IPS-15b (cell line): ENCODE data around the gene PSPN.

Source experiments
- H3K27me3 ChIP-seq: one replicate; pipeline ENCODE4 v1.6.1; 2013; ENCODE audit warnings: low read length; ENCODE audit not compliant: control insufficient read depth, insufficient read depth
- H3K36me3 ChIP-seq: one replicate; pipeline ENCODE4 v1.6.1; 2013; ENCODE audit warnings: low read length; ENCODE audit not compliant: control insufficient read depth, insufficient read depth
- H3K4me1 ChIP-seq: one replicate; pipeline ENCODE4 v1.6.1; 2013; ENCODE audit warnings: mild to moderate bottlenecking, low read length; ENCODE audit not compliant: control insufficient read depth, insufficient read depth
- H3K4me3 ChIP-seq: one replicate; pipeline ENCODE4 v1.5.1; 2013; ENCODE audit warnings: low read depth, low read length
- H3K9ac ChIP-seq: one replicate; pipeline ENCODE4 v1.6.1; 2013; ENCODE audit warnings: low read depth, mild to moderate bottlenecking, low read length
- H3K9me3 ChIP-seq: one replicate; pipeline ENCODE4 v1.6.1; 2013; ENCODE audit warnings: mild to moderate bottlenecking, low read length; ENCODE audit not compliant: control insufficient read depth, insufficient read depth

The PSPN gene

DNA sequence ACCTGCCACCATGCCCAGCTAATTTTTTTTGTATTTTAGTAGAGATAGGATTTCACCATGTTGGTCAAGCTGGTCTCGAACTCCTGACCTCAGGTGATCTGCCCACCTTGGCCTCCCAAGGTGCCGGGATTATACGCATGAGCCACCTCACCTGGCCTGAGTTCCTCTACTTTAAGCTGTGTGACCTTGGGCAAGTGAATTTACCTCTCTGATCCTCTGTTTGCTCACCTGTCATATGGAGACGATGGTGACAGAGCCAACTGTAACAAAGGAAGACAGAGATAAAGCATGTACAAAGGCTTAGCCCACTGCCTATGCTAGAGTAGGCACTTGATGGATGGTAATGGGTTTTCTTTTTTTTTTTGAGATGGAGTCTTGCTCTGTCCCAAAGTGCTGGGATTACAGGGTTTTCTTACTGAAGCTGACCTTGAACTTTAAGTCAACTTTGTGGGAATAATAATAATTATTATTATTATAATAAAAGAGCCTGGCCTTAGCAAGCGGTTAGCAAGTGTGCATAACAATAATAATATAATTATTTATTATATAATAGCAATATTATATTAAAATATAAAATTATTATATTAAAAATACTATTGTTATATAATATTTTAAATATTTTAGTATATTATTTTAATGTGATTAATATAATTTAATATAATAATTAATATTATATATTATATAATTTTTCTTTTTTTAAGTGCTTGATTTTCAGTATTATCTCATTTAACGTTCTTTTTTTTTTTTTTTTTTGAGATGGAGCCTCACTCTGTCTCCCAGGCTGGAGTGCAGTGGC, 41.0 kb downstream of the PSPN start:
- H3K4me1 ChIP-seq = no peaks in the 10 kb centered on the region
- H3K36me3 ChIP-seq = no peaks in the 10 kb centered on the region
- H3K4me3 ChIP-seq = no peak overlapping the region
- no peak overlapping the region for H3K9ac ChIP-seq
- H3K27me3 ChIP-seq = no peaks in the 10 kb centered on the region
- H3K9me3 ChIP-seq = no peaks in the 10 kb centered on the region

DNA sequence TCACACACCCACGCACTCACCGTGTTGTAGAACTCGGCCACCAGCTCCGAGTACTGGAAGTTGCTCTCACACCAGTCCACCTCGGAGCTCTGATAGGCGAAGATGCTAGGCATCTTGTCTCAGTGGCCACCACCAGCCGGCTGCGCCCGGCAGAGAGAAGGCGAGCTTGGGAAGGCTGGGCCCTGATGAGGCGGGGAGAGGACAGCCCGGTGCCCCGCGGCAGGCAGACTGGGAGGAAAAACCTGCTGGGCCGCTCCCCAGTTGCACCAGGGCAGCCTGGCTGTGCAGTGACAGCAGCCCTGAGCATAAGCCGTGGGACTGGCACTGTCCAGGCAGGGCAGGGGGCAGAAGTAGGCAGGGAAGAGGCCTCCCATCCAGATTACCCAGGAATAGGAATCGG, 42.3 kb downstream of the PSPN start, which contains the start of gene ACER1:
TSS of gene ACER1 (minus strand) at position 174 of the 400 bp plus-strand sequence. CDS start at position 113, 61 bp downstream.
- no peak within 1 kb of the TSS for H3K9ac ChIP-seq
- no peaks in the 10 kb centered on the region for H3K36me3 ChIP-seq
- no peaks in the 10 kb centered on the region for H3K9me3 ChIP-seq
- no peaks in the 10 kb centered on the region for H3K4me1 ChIP-seq
- H3K27me3 ChIP-seq = no peaks in the 10 kb centered on the region
- H3K4me3 ChIP-seq = no peak within 1 kb of the TSS

DNA sequence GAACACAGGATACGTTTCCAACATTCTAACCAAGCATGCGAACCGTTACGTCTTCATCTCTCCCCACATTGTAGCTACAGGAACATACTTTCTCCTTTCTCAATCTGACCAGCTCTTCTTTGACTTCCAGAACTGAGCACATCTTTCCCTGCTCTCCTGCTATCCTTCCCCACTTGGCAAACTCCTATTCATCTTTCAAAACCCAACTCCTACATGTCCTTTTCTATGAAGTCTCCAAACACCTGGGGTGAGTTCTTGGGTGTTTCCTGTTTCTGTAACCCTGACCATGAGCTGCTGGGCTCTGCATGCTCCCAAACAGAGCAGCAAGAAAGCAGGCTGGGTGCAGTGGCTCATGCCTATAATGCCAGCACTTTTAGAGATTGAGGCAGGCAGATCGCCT, 48.9 kb downstream of the PSPN start:
- no peaks in the 10 kb centered on the region for H3K4me1 ChIP-seq
- H3K9me3 ChIP-seq = no peaks in the 10 kb centered on the region
- no peak overlapping the region for H3K4me3 ChIP-seq
- no peaks in the 10 kb centered on the region for H3K27me3 ChIP-seq
- no peaks in the 10 kb centered on the region for H3K36me3 ChIP-seq
- no peak overlapping the region for H3K9ac ChIP-seq

DNA sequence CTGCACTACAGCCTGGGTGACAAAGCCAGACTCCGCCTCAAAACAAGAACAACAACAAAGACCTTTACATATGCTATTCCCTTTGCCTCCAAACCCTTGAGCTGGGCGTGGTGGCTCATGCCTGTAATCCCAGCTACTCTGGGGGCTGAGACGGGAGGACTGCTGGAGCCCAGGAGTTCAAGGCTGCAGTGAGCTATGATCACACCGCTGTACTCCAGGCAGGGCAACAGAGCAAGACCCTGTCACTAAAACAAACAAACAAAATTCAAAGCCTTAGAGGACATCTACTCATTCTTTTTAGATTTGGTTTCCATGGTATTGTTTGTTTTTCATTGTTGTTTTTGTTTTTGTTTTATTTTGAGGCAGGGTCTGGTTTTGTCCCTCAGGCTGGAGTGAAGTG, 50.1 kb downstream of the PSPN start:
- no peak overlapping the region for H3K4me3 ChIP-seq
- no peaks in the 10 kb centered on the region for H3K4me1 ChIP-seq
- H3K9me3 ChIP-seq = no peaks in the 10 kb centered on the region

More for the DNA sequence above, 50.1 kb downstream of the PSPN start:
- Histone ChIP-seq H3K9ac (no peak overlapping the region), H3K27me3 (no peaks in the 10 kb centered on the region), H3K36me3 (no peaks in the 10 kb centered on the region)
